GM23338 (cell line): ENCODE measurements around the gene NPL.

ENCODE experiments used
- CREB1 ChIP-seq: fragments of 250-450 bp; sonication (Bioruptor Pico); IDR thresholded peaks from 2 replicates; pipeline ENCODE4 v1.5.0; 2020; ENCODE audit warnings: low read depth, mild to moderate bottlenecking, moderate library complexity
- CTCF ChIP-seq, 2 experiments: fragments of 200-600 bp in 1 of 2; sonication (generic) in 1 of 2; conservative IDR thresholded peaks; 2 replicates each; pipeline versions ENCODE4 v1.5.1 to v1.6.1; 2016 to 2017; ENCODE audit warnings: antibody characterized with exemption in 2 of 2, low read depth in 2 of 2, mild to moderate bottlenecking in 2 of 2, moderate library complexity in 1 of 2
- ETS1 ChIP-seq: IDR thresholded peaks from 2 replicates; pipeline ENCODE4 v1.6.1; 2016; ENCODE audit warnings: antibody characterized with exemption
- EZH2 ChIP-seq: fragments of 200-600 bp; sonication (generic); IDR thresholded peaks from one replicate; pipeline ENCODE4 v1.8.0; 2017; ENCODE audit warnings: antibody characterized with exemption, mild to moderate bottlenecking, low read depth; ENCODE audit not compliant: unreplicated experiment
- EZH2phosphoT487 ChIP-seq: fragments of 200-600 bp; sonication (generic); IDR thresholded peaks from one replicate; pipeline ENCODE4 v1.8.1; 2018; ENCODE audit warnings: antibody characterized with exemption; ENCODE audit not compliant: unreplicated experiment
- POLR2AphosphoS5 ChIP-seq: IDR thresholded peaks from 2 replicates; pipeline ENCODE4 v1.6.1; 2016; ENCODE audit warnings: antibody characterized with exemption, low read depth
- REST ChIP-seq: IDR thresholded peaks from one replicate; pipeline ENCODE4 v1.6.1; 2018; ENCODE audit warnings: antibody characterized with exemption; ENCODE audit not compliant: unreplicated experiment
- STAT1 ChIP-seq: IDR thresholded peaks from one replicate; pipeline ENCODE4 v1.6.1; 2016; ENCODE audit warnings: antibody characterized with exemption; ENCODE audit not compliant: unreplicated experiment

- TF ChIP-seq STAT1: no peak
- TF ChIP-seq CTCF (conservative IDR thresholded peaks at IDR 0.05; ENCODE audit: low read depth in 2 of 2): no peak
- no peak for TF ChIP-seq EZH2
- no peak for TF ChIP-seq EZH2phosphoT487
- no peak for TF ChIP-seq ETS1
- no peak for TF ChIP-seq POLR2AphosphoS5
- no peak for TF ChIP-seq CREB1 (CRISPR knock-in tag)
- TF ChIP-seq REST: no peak
These were observed 46.8 kb upstream of the NPL start for GRCh38 chr1:182742780-182743179.
